Prostate gland (tissue), 2 donors: Measurements from ENCODE around the gene TNNI2. TPM values are rescaled to one million over a fixed set of nuclear protein-coding genes. Genes with fewer than 3 reads are reported as not detected.

ENCODE experiments used
- DNase-seq: peaks from one replicate; pipeline ENCODE4 v3.0.0-alpha.2; 2019; ENCODE audit warnings: low spot score
- H3K27ac ChIP-seq, 2 donors: fragments of 200-600 bp; sonication (generic); 2 replicates each; pipeline ENCODE4 v1.5.1; 2017 to 2019
- H3K27me3 ChIP-seq: fragments of 200-600 bp; sonication (generic); replicated peaks from 2 replicates; pipeline ENCODE4 v1.5.1; 2019; ENCODE audit not compliant: insufficient read depth
- H3K36me3 ChIP-seq, 2 donors: fragments of 200-600 bp; sonication (generic); 1 replicate in 1 of 2; 2 replicates in 1 of 2; pipeline versions ENCODE4 v1.5.1 to v1.8.1; 2017 to 2019
- H3K4me1 ChIP-seq: fragments of 200-600 bp; sonication (generic); replicated peaks from 2 replicates; pipeline ENCODE4 v1.5.1; 2019
- H3K4me3 ChIP-seq, 2 donors: fragments of 200-600 bp; sonication (generic); 2 replicates each; pipeline ENCODE4 v1.5.1; 2017 to 2019
- H3K9me3 ChIP-seq: fragments of 200-600 bp; sonication (generic); 2 replicates; pipeline ENCODE4 v1.5.1; 2017
- CTCF ChIP-seq, 4 experiments: fragments of 200-600 bp in 2 of 4; fragments of 450-650 bp in 2 of 4; sonication (generic) in 2 of 4; IDR thresholded peaks; 1 replicate in 3 of 4; 2 replicates in 1 of 4; pipeline ENCODE4 v1.5.1; 2016 to 2019; ENCODE audit warnings: antibody characterized with exemption in 4 of 4, mild to moderate bottlenecking in 2 of 4, moderate library complexity in 2 of 4
- POLR2A ChIP-seq: fragments of 450-650 bp; IDR thresholded peaks from one replicate; pipeline ENCODE4 v1.6.1; 2016; ENCODE audit warnings: antibody characterized with exemption, mild to moderate bottlenecking
- POLR2AphosphoS5 ChIP-seq: sonication (generic); formaldehyde crosslinking; IDR thresholded peaks from one replicate; pipeline ENCODE4 v1.6.1; 2017; ENCODE audit warnings: antibody characterized with exemption
- WGBS: methylation state at CpG from one replicate; pipeline ENCODE4 v1.1.5; 2018; 5-methylcytosine and 5-hydroxymethylcytosine counted together
- intact Hi-C: fragments of 100-400 bp; cut with DNase I; formaldehyde crosslinking; loops from one replicate; pipeline ENCODE4 v1.14.2; 2022
- total RNA-seq, 2 donors: library from RNA; depleted of rRNA; stranded (reverse); fragments of >200 nt; gene quantifications; one replicate each; pipeline ENCODE4 v1.1.0, GENCODE V29; 2016

Gene TNNI2
- total RNA-seq, 2 donors from 2014 or later = 5.5 TPM; not detected in 1

- TF ChIP-seq POLR2A = no peak
- TF ChIP-seq CTCF (IDR thresholded peaks at IDR 0.05) = peak in 2 of 4 experiments; percentile 32 to 48
- TF ChIP-seq POLR2AphosphoS5 = peak; percentile 85
- WGBS = 69% methylated on average over 14 of the region's 14 CpGs
- Histone ChIP-seq H3K4me1 (peaks cover 5% of the 10 kb centered on the region), H3K9me3 (no peaks in the 10 kb centered on the region), H3K27ac (peak overlapping the region; percentile 51 to 74), H3K27me3 (peaks cover 2% of the 10 kb centered on the region), H3K36me3 (no peaks in the 10 kb centered on the region), H3K4me3 (no peak overlapping the region)
- peak; percentile 89 for DNase-seq
- intact Hi-C loops = no loop called here
Observed at GRCh38 chr11:1834062-1834610, 4.6 kb upstream of the TNNI2 start.

GRCh38 chr11:1834779-1835670 is 3.8 kb upstream of the TNNI2 start, which contains the start of gene SYT8:
SYT8 (plus strand) TSS chr11:1834990; CDS start chr11:1835106, 116 bp downstream.
- Histone ChIP-seq H3K4me1 (peaks cover 5% of the 10 kb centered on the region), H3K36me3 (no peaks in the 10 kb centered on the region), H3K27ac (peak within 1 kb of the TSS; percentile 51 to 74), H3K27me3 (no peaks in the 10 kb centered on the region), H3K4me3 (no peak within 1 kb of the TSS), H3K9me3 (no peaks in the 10 kb centered on the region)
- 81% methylated on average over 24 of the region's 26 CpGs for WGBS
- TF ChIP-seq POLR2A (no peak), POLR2AphosphoS5 (no peak), CTCF (IDR thresholded peaks at IDR 0.05) (no peak)
- intact Hi-C loops = loop anchor here (5.0 kb wide), 2 partner anchors 47 to 317 kb away; no protein-coding TSS in a partner anchor
- DNase-seq = no peak

GRCh38 chr11:1835671-1836010 is 3.1 kb upstream of the TNNI2 start:
- no peaks in the 10 kb centered on the region for H3K9me3 ChIP-seq
- H3K27me3 ChIP-seq = no peaks in the 10 kb centered on the region
- no peak overlapping the region for H3K27ac ChIP-seq
- 90% methylated on average over 12 of the region's 12 CpGs for WGBS
- DNase-seq = no peak
- H3K4me1 ChIP-seq = peaks cover 5% of the 10 kb centered on the region
- TF ChIP-seq CTCF (IDR thresholded peaks at IDR 0.05) = no peak
- no peaks in the 10 kb centered on the region for H3K36me3 ChIP-seq
- intact Hi-C loops = loop anchor here (5.0 kb wide), 2 partner anchors 47 to 317 kb away; no protein-coding TSS in a partner anchor
- no peak overlapping the region for H3K4me3 ChIP-seq

- Histone ChIP-seq H3K9me3 (no peaks in the 10 kb centered on the region), H3K36me3 (no peaks in the 10 kb centered on the region), H3K27ac (no peak overlapping the region), H3K27me3 (no peaks in the 10 kb centered on the region), H3K4me1 (peaks cover 5% of the 10 kb centered on the region), H3K4me3 (no peak overlapping the region)
- WGBS = 89% methylated on average over 38 of the region's 43 CpGs
- no peak for DNase-seq
- TF ChIP-seq POLR2A (no peak), POLR2AphosphoS5 (no peak), CTCF (IDR thresholded peaks at IDR 0.05) (no peak)
- intact Hi-C loops = loop anchor here (5.0 kb wide), 2 partner anchors 46 to 316 kb away; no protein-coding TSS in a partner anchor
Observed at GRCh38 chr11:1836011-1836945, 2.5 kb upstream of the TNNI2 start.
